SK-N-SH treated with all-trans-retinoic acid at 6 μM for 48 hours (cell line): Measurements from ENCODE around the gene NPAS2.

ENCODE experiments used
- ARNTL ChIP-seq: fragments of 450-650 bp; formaldehyde crosslinking; IDR thresholded peaks from 2 replicates; pipeline ENCODE4 v1.5.0; 2020; ENCODE audit warnings: low read depth, mild to moderate bottlenecking, moderate library complexity, borderline replicate concordance
- GLIS3 ChIP-seq: fragments of 250-450 bp; sonication (Bioruptor Pico); IDR thresholded peaks from 2 replicates; pipeline ENCODE4 v1.5.0; 2020; ENCODE audit warnings: mild to moderate bottlenecking, moderate library complexity
- OSR1 ChIP-seq: fragments of 250-450 bp; sonication (Bioruptor Pico); IDR thresholded peaks from 2 replicates; pipeline ENCODE4 v1.8.0; 2022; ENCODE audit warnings: moderate library complexity, mild to moderate bottlenecking, inconsistent platforms
- PPARA ChIP-seq: fragments of 250-450 bp; sonication (Bioruptor Pico); IDR thresholded peaks from 2 replicates; pipeline ENCODE4 v1.5.0; 2020; ENCODE audit warnings: mild to moderate bottlenecking, borderline replicate concordance
- RARB ChIP-seq: fragments of 250-450 bp; sonication (Bioruptor Pico); IDR thresholded peaks from 2 replicates; pipeline ENCODE4 v1.8.0; 2021; ENCODE audit warnings: mild to moderate bottlenecking, moderate library complexity
- ZFP30 ChIP-seq: fragments of 450-650 bp; formaldehyde crosslinking; IDR thresholded peaks from 2 replicates; pipeline ENCODE4 v1.5.0; 2022; ENCODE audit warnings: mild to moderate bottlenecking, moderate library complexity
- TF ChIP-seq, protein P1 (sequence below): fragments of 250-450 bp; sonication (Bioruptor Pico); IDR thresholded peaks from 2 replicates; pipeline ENCODE4 v1.5.0; 2020; ENCODE audit warnings: mild to moderate bottlenecking, moderate library complexity

GRCh38 chr2:100893392-100894104 lies 73.6 kb downstream of the NPAS2 start:
- no peak for TF ChIP-seq ARNTL (CRISPR knock-in tag)
- TF ChIP-seq, protein P1, sequence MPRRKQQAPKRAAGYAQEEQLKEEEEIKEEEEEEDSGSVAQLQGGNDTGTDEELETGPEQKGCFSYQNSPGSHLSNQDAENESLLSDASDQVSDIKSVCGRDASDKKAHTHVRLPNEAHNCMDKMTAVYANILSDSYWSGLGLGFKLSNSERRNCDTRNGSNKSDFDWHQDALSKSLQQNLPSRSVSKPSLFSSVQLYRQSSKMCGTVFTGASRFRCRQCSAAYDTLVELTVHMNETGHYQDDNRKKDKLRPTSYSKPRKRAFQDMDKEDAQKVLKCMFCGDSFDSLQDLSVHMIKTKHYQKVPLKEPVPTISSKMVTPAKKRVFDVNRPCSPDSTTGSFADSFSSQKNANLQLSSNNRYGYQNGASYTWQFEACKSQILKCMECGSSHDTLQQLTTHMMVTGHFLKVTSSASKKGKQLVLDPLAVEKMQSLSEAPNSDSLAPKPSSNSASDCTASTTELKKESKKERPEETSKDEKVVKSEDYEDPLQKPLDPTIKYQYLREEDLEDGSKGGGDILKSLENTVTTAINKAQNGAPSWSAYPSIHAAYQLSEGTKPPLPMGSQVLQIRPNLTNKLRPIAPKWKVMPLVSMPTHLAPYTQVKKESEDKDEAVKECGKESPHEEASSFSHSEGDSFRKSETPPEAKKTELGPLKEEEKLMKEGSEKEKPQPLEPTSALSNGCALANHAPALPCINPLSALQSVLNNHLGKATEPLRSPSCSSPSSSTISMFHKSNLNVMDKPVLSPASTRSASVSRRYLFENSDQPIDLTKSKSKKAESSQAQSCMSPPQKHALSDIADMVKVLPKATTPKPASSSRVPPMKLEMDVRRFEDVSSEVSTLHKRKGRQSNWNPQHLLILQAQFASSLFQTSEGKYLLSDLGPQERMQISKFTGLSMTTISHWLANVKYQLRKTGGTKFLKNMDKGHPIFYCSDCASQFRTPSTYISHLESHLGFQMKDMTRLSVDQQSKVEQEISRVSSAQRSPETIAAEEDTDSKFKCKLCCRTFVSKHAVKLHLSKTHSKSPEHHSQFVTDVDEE, result no peak
- no peak for TF ChIP-seq ZFP30 (CRISPR knock-in tag)
- TF ChIP-seq RARB (CRISPR knock-in tag), result no peak
- TF ChIP-seq PPARA (CRISPR knock-in tag), result no peak
- TF ChIP-seq GLIS3 (CRISPR knock-in tag), result no peak
- no peak for TF ChIP-seq OSR1 (CRISPR knock-in tag)
